IPS-18c (cell line): ENCODE measurements around the gene LYSMD1.
"Not testable (repeated sequence)": the region's sequence is repeated elsewhere in the genome, so short reads cannot be mapped to it uniquely, and the experiment has no call there.

Source experiments
- H3K4me3 ChIP-seq: 2 replicates; pipeline ENCODE4 v1.7.0; 2013; ENCODE audit warnings: low read depth, mild to moderate bottlenecking, low read length, moderate library complexity; ENCODE audit not compliant: insufficient read depth
- H3K9me3 ChIP-seq: one replicate; pipeline ENCODE4 v1.6.1; 2013; ENCODE audit warnings: mild to moderate bottlenecking, low read length, moderate library complexity; ENCODE audit not compliant: control insufficient read depth, insufficient read depth

LYSMD1 gene

DNA sequence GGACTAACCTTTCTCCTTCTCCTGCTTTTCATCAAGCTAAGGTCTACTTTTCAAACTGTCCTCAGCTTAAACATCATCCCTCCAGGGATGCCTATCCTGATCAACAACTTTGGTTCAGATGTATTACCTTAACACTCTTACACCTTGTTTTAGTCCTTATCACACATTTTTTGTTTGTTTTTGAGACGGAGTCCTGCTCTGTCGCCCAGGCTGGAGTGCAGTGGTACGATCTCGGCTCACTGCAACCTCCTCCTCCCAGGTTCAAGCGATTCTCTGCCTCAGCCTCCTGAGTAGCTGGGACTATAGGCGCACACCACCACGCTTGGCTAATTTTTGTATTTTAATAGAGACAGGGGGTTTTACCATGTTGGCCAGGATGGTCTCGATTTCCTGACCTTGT, 23.0 kb upstream of the LYSMD1 start:
- H3K9me3 ChIP-seq: not testable (repeated sequence)
- peak overlapping the region; percentile 99 for H3K4me3 ChIP-seq

DNA sequence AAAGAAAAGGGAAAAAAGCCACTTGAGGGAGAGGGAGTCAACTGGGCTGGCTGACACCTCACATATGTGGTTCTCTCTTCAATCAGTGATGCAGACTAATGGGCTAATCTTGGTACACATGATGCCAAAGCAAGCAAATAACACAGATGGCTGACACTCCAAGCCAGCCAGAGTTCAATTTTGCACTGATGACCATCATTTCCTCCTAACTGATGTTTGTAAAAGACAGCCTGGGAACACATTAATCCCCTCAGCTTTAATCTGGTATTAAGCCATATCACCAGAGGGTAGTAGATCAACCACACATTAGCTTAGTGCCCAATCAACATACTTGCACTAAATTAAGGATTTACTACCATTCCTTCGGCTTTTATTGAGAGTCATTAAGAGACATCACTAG, 21.5 kb upstream of the LYSMD1 start:
- Histone ChIP-seq H3K9me3 (peaks cover 4% of the 10 kb centered on the region), H3K4me3 (no peak overlapping the region)

DNA sequence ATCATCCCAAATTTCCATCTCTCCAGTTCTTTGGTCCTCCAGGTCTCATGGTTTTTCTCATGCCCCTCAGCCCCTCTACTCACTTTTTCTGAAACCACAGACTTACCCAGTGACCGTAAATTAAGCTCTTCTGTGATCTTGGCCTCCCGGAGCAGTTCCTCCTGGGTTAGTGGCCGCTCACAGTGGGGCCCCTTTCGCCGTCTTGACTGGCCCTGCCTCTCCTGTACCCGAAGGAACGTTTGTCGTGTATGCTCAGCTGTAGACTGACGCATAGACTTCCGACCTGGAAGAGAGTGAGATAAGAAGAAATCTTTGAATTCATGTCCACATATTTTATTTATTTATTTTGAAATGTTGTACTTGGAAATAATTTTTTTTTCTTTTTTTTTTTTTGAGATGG, 18.5 kb upstream of the LYSMD1 start:
- H3K9me3 ChIP-seq: peaks cover 4% of the 10 kb centered on the region
- H3K4me3 ChIP-seq: no peak overlapping the region

DNA sequence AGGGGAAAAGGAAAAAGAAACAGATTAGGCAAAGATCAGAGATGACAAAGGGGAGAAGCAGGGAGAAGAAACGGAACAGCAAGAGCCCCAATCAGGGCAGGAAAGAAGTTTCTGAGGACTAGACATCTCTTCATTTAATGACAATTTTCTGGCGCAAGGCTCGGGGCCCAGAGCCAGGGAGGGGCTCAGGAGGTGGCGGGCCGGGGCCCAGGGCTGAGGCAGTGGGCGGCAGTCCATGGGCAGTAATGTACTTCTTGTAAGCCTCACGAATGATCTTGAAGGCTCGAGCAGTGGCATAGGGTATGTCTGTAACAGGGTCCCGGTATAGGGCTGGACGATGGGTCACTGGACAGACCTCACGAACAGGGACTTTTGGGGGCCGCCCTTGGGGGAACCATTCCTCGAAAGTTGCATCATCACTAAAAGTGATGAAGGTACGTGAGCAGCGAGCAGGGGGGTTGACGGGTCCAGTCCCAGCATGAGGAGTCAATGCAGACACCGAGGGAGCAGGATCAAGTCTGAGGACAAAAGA, 10.9 kb upstream of the LYSMD1 start:
- no peak overlapping the region for H3K4me3 ChIP-seq
- no peaks in the 10 kb centered on the region for H3K9me3 ChIP-seq

DNA sequence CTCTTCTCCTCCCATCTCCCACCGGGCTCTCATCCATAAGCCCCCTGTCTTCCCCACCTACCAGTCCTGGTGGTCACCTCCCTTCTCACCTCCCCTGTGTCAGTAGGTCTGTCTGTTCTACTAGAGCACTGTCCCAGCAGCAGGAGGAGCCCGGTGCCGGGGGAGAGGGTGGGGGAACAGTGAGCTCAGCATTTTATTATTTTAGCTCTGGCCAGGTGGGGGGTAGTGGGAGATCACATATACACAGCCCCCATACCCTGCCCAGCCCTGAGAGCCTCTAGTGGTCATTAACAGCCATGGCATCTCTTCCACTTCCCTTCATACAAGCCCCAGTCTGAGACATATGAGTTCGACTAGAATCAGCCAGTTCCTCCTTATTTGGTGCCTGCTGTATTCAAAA, 10.2 kb upstream of the LYSMD1 start, which contains the start of gene TMOD4:
Gene TMOD4, minus strand, starts transcription at position 119 of the 400 bp plus-strand sequence. CDS start 1,106 bp downstream, outside the sequence.
- Histone ChIP-seq H3K4me3 (no peak within 1 kb of the TSS), H3K9me3 (no peaks in the 10 kb centered on the region)

DNA sequence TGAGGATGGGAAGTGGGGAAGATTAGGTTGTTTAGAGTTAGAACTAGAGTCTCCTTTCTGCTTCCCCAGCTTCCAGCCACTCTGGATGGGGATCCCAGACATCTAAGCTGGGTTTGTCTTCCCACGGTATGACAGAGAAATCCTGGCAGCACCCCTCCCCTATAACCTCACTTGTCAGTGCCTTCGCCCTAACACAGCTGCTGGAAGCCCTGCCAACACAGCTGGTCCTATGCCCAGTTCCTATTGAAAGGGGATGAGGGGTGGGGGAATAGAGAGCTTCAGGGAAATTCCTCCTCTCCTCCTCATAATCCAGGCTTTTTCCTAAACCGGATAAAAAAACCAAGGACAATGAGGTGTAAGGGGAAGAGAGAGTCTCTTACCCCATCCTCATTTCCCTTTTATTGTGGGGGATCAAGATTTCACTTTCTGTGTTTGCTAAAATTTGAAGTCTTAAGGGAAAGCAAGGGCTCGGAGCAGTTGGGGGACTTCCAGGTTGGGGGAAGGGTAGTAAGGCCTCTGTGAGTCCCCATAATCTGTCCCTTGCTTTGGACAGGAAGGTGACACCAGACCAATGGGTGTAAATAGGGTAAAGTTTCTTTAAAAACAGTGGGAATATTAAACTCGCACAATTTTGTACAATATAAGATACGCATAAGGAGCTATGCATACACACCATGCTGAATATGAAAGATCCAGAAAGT, 9.5 kb upstream of the LYSMD1 start:
- H3K4me3 ChIP-seq: no peak overlapping the region
- H3K9me3 ChIP-seq: no peaks in the 10 kb centered on the region

DNA sequence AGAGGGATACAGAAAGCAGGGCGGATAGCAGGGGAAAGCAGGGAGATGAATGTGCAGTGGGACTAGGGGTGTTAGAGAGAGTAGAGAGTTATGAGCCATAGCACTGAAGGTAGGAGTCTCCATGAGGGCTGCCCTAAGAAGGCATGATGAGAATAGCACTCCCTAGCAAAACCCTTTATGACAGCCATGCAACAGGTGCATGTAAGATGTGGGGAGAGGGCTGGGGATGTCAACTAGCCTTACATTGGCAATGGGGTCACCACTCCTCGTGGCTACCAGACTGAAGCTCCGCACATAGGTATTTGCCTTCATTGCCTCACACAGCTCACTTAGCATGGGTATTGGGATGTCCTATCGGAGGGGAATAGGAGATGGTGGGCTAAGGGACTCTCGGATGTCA, 5.5 kb upstream of the LYSMD1 start:
- no peaks in the 10 kb centered on the region for H3K9me3 ChIP-seq
- no peak overlapping the region for H3K4me3 ChIP-seq

DNA sequence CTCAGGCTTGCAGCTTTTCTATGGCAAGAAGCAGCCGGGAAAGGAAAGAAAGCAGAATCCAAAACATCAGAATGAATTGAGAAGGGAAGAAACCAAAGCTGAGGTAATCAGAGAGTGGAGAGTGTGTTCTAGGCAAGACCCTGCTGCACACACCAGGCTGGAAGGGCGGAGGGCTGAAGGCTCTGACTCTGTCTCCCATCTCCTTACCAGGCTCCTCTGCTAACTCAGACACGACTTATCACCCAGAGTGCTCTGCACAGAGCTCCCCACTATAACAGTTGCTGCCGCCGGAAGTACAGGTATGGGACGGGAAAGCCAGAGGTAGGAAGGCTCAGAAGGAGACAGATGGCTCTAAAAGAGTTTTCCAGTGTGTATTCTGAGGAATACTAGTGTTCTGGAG, 1.4 kb upstream of the LYSMD1 start:
- Histone ChIP-seq H3K4me3 (peak overlapping the region; percentile 94; the same call in 1 of the 2 replicates), H3K9me3 (no peaks in the 10 kb centered on the region)

DNA sequence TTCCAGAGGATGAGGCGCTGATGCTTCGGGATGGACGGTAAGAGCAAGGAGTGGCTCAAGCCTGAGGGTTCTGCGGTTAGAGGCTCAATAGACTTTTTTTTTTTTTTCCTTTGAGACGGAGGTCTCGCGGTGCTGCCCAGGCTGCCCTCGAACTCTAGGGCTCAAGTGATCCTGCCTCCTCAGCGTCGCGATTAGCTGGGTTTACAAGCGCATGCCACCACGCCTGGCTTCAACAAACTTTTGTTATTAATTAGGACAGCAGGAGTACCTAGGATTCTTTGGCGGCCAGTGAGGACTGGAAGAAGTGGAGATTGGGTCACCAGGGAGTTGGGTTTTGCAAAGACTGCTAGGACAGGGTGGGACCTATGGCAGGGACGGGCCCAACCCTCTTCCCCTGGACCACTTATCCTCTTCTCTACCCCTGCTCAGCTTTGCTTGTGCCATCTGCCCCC, 829 bp upstream of the LYSMD1 start:
- Histone ChIP-seq H3K9me3 (no peaks in the 10 kb centered on the region), H3K4me3 (peak overlapping the region; percentile 94)

DNA sequence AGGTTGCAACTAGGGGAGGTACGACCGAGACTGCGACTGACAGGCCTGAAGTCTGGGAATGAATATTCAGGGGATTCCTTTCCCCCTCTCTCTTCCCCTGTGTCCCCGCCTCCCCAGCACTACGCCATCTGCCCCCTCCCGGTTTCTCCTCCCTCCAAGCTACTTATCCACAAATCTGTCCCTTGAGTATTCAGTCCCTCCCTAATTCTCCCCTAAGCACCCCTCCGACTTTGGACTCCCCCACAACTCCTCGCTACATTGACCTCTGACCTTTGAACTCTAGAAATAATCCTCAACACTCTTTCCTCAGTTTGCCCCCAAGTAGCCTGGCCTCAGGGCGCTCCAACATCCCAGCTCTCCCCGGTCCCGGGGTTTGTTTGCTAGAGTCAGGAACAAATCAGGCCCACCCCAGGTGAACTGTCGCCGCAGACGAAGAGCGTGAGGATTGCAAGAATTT, 393 bp downstream of the LYSMD1 start:
- no peaks in the 10 kb centered on the region for H3K9me3 ChIP-seq
- H3K4me3 ChIP-seq: peak overlapping the region; percentile 73

DNA sequence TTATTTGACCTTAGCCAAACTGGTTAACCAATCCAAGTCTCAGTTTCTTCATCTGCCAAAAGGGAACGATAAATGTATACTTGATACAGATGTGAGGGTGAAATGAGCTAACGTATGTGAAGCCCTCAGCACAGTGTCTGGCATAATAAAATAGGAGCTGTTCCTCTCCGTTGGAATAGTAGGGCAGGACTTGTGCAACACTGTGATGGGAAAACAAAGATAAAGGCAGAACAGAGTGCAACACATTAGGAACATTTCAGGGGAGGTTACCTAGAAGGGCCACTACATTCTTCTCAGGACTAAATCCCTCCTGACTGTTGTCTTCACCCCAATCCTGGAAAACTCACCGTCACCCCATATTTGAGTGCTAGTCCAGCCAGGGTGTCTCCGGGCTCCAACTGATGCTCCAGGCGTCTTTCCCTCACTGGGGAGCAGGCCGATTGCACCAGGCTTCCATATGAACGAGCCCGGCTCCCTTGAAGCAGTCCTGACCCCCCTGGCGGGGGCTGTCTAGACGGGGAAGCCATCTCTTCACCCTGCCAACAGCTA, 896 bp downstream of the LYSMD1 start:
- Histone ChIP-seq H3K9me3 (no peaks in the 10 kb centered on the region), H3K4me3 (peak overlapping the region; percentile 73)

DNA sequence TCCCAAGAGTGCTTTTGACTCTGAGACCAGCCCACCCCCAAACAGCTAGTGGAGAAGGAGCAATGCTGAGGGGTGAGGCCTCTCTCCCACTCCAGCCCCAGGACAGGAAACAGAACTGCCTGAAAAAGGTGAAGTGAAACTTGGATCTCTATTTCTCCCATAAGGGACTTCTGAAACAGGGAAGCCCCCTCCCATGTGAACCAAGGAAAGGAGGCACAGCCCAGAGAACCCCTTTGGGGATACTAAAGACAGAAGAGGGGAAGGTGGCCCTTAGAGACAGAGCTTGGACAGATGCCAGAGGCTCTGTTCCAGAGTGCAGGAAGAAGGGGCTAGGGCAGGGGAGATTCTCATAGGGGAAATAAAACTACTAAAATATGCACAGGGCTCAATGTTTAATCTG, 6.3 kb downstream of the LYSMD1 start:
- Histone ChIP-seq H3K4me3 (no peak overlapping the region), H3K9me3 (no peaks in the 10 kb centered on the region)

DNA sequence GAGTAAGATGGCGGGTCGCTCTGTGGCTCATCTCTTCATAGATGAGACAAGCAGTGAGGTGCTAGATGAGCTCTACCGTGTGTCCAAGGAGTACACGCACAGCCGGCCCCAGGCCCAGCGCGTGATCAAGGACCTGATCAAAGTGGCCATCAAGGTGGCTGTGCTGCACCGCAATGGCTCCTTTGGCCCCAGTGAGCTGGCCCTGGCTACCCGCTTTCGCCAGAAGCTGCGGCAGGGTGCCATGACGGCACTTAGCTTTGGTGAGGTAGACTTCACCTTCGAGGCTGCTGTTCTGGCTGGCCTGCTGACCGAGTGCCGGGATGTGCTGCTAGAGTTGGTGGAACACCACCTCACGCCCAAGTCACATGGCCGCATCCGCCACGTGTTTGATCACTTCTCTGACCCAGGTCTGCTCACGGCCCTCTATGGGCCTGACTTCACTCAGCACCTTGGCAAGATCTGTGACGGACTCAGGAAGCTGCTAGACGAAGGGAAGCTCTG, 6.9 kb downstream of the LYSMD1 start:
- H3K9me3 ChIP-seq: no peaks in the 10 kb centered on the region
- H3K4me3 ChIP-seq: no peak overlapping the region

DNA sequence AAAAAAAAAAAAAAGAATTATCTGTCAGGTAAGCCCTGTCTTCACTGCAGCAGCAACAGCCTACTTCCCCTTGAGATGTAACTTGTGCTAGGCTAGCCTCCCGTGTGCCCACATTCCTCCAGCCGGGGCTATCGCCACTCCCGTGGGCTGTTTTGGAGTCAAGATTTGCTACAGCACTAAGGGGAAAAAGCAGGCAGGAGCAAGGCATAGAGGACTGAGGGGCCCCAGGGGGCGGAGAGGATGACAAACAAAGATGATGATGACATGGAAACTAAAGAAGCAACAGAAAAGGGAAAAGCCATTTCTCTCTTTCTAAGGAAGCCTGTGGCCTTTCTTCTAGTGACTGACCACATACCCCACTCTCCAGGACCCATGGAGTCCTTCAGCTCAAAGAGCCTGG, 7.4 kb downstream of the LYSMD1 start:
- Histone ChIP-seq H3K9me3 (no peaks in the 10 kb centered on the region), H3K4me3 (no peak overlapping the region)

DNA sequence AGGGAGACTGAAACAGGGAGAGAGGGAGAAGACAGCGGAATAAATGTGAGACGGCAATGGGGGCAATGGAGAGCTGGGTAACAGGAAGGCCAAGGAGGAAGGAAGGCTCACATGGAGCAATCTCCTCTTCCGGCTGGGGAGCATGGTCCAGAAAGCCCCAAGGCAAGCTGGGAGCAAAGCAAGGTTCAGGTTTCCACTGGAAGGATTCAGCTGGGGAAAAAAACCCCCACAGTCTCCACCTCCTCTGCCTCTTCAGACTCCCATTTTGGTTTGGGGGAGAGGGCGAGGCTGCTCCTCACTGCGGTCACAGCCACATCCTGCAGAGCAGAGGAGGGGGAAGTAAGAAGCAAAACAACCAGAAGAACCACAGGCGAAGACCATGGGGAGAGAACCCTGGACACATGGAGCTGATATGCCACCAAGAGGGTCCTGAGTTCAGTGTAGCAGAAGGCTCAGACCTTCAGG, 8.6 kb downstream of the LYSMD1 start:
- H3K9me3 ChIP-seq: no peaks in the 10 kb centered on the region

DNA sequence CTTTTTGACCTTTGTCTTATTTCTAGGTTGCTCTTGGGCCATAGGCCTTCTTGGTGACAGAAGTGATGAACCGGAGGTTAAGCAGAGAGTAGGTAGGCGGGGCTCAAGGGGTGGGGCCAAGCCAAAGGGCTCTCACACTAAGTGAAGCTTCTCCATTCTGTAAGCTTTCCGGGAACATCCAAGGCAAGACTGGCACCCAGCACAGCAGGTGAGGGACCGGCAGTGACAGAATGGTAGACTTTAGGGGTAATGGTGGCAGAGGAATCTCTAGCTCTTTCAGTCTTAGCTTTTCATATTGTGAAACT, 9.2 kb downstream of the LYSMD1 start, which contains the start of gene TNFAIP8L2:
Gene TNFAIP8L2, plus strand, starts transcription at position 135 of the 305 bp plus-strand sequence. CDS start 2,049 bp downstream, outside the sequence.
- no peak within 1 kb of the TSS for H3K4me3 ChIP-seq
- H3K9me3 ChIP-seq: no peaks in the 10 kb centered on the region

More for the DNA sequence above, 8.6 kb downstream of the LYSMD1 start:
- H3K4me3 ChIP-seq: no peak overlapping the region

DNA sequence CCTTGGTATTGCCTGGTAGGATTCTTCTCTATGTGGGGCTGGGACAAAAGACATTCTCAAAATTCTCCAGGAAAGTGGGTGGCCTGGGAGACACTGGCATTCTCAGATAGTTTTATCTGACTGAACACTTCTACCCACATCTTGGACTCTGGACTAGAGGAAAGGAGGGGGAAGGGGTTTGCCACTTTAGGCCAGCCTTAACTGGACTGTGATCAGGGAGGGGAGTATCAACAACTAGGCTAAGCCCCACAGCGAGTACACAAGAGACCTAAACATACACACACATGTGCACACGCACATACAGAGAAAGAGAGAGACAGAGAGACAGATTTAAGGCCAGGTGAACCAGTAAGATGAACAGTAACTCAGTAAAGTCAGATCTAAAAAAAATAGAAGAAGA, 18.0 kb downstream of the LYSMD1 start:
- Histone ChIP-seq H3K4me3 (no peak overlapping the region), H3K9me3 (no peaks in the 10 kb centered on the region)

DNA sequence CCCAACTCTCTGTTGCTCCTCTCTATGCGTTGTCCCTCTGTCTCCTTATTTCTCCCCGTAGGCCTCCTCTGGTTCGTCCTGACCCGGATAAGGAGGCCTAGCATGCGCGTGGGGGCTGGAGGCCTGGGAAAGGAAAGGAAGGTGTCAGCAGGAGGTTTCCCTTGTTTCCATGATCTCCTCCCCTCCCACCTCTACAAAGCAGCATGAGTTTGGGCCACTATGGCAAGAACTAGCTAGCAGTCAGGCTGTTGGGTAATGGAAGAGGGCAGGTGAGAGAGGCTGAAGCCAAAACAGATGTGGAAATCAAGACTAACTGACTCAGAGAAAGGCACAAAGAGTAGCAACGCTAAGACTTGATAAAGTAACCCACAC, 18.6 kb downstream of the LYSMD1 start:
- Histone ChIP-seq H3K9me3 (no peaks in the 10 kb centered on the region), H3K4me3 (peak overlapping the region; percentile 67)
